Stimulated activated CD8-positive, alpha-beta memory T cell treated with anti-CD3 and anti-CD28 coated beads, Interleukin-7, amount 100 ng/mL, for 48 hours (primary cell): ENCODE data around the gene TANC1.
"Not testable (repeated sequence)": the region's sequence is repeated elsewhere in the genome, so short reads cannot be mapped to it uniquely, and the experiment has no call there.

ENCODE experiments used
- DNase-seq, 2 donors: peaks; one replicate each; pipeline ENCODE4 v3.0.0-alpha.2; 2020; ENCODE audit warnings: low read depth in 1 of 2; ENCODE audit errors: extremely low read depth in 1 of 2

TANC1 gene

DNA sequence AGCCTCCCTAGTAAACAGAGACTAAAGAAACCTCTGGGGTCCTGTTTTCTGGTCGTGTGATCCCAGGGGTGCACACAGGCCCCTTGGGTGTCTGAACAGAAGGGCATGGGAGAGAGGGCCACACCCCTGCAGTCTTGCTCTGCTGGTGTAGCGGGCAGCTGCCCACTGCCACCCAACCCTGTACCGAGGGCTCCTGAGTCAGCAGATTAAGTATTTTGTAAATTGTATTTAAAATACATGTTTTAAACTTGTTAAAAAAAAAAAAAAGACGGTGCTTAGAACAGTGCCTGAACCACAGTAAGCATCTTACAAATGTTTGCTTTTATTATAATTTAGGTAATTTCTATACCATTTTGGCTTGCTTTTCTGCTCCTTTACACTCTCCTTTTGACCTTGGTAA lies 113.7 kb downstream of the TANC1 start:
- DNase-seq: no peak

DNA sequence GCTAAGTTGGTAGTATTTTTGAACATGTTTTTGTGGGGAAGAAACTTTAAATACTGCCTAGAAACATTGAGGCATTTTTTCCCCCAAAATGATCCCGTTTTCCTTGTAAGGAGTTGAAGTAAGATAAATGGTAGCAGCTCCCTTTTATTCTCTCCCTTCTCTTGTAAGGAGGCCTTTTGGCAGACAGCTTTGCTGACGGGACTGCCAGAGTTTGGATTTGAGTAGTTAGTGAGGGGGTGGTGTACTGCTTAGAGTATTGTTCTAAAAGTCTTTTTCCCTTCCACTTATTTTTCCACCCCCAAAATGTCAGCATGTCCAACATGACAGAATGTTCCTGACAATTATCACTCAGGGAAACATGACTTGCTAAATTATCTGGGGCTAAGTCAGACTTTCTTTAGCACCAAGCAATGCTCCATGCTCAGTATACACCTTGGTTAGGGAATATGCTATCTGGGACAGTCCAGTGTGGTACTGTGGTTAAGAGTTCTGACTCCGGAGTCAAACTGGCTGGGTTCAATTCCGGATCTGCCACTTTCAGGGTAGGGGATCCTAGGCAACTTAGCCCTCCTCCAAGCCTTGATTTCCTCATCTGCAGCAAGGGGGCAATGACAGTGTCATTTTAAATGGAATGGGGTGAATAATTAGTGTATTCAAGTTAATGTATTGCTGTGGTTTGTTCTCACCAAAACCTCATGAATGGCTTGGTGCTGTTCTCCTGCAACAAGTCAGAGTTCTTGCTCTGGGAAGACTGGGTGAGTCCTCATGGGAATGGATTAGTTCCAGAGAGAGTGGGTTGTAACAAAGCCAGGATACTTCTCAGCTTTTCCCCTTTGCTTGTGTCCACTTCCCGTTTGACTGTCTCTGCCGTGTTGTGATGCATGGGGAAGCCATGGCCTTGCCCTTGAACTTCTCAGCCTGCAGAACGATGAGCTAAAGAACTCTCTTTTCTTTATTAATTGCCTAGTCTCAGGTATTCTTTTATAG lies 116.2 kb downstream of the TANC1 start:
- DNase-seq: no peak

- DNase-seq: no peak
Observed at GRCh38 chr2:159086342-159086741, 117.9 kb downstream of the TANC1 start.

- DNase-seq: no peak
Observed at GRCh38 chr2:159086826-159087225, 118.4 kb downstream of the TANC1 start.

- DNase-seq: no peak
Observed at GRCh38 chr2:159088906-159089305, 120.5 kb downstream of the TANC1 start.

- no peak for DNase-seq
Observed at GRCh38 chr2:159089543-159089942, 121.1 kb downstream of the TANC1 start.

GRCh38 chr2:159090514-159091201 lies 122.2 kb downstream of the TANC1 start:
- DNase-seq: no peak

DNA sequence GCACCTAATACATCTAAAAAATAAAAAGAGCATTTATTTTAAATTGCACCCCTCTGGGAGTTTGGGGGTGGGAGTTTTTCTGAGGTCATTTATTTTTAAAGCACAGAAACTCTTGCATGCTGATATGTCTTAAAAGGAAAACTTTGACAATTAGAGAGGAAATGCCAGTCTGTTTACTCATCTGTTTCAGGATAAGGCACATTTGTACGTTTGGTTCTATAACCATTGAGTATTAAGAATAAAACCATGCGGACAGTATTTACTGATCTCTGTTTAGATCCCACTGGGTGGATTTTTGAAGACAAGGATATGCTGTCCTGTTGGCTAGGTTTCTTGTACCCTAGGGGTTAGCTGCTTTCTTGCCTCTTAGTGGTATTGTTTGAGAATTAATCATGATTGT lies 122.9 kb downstream of the TANC1 start:
- DNase-seq: no peak

- no peak for DNase-seq
Observed at GRCh38 chr2:159091976-159092375, 123.5 kb downstream of the TANC1 start.

DNA sequence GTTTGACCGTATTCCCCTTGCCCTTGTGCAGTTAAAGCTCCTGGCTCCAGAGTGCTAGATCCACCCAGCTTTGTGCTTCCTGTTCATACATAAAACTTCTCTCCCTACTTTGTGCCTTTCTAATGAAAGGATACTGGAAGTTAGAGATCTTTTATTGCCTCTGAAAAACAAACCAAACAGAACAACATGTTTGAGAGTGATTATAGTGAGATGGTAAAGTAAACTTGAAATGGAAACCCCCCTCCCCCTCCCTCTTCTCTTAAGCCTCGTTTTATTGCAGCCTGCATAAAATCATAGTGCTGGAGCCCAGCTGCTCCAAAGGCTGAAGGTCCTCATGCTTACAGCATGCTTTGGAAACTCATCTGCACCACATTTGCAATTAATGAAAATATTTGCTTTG lies 125.1 kb downstream of the TANC1 start:
- no peak for DNase-seq

GRCh38 chr2:159094173-159094737 lies 125.8 kb downstream of the TANC1 start:
- DNase-seq: peak in 1 of 2 donors; percentile 17

DNA sequence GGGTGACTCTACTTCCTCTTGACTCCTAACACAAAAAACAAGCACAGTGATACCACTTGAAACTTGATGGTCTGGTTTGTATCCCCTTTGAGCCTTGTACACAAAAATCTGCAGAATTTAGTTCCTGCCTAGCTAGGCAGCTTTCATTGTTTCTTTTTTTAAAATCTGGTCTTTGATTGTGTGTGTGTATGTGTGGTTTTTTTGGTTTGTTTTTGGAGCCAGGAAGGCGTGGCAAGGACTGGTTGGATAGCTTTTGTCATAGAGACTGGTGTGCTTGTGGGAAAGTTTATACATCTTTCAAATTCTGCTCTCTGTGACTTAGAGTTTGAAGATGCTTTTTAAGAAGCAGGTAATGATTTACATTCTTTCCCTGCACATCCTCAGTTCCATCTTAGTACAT lies 127.4 kb downstream of the TANC1 start:
- no peak for DNase-seq

DNA sequence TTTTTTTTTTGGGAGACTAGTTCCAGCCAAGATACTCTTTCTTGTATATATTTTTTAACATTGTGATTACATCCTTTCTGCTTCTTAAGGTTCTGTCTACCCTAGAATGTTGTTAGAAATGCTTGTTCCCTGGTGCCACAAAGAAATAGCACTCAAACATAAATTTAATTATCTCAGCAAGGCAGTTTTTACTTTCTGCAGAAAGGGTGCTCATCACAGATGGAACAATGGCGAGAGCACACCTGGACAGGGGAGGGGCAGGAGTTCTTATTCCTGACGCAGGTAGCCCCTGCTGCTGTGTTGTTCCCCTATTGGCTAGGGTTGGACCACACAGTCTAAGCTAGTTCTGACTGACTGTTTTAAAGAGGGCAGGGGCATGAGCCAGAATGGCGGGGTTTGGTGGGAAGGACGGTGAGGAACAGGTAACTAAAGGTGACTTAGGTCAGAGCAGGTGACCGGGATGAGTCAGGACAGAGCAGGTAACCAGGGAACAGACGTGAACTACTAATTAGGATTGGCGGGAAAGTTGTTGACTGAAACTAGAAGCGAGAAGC lies 127.9 kb downstream of the TANC1 start:
- DNase-seq: not testable (repeated sequence)

DNA sequence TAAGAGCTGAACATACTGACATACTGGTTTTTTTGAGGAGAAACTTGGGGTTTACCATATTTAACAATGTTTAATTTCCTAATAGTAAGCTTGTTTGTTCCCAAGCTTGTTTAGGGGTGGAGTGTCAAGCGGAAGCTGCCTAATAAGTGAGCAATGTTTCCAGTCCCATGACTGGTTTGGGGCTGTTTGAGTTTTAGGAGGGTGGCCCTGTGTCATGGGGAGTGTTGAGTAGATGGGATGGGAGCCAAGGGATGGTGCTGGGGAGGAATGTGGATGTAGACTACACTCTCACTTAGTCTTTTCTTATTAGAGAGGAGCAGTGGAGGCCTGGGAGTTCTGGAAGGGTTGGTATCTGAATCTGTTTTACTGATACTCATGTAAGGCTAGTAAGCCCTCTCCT lies 128.5 kb downstream of the TANC1 start:
- DNase-seq: no peak

DNA sequence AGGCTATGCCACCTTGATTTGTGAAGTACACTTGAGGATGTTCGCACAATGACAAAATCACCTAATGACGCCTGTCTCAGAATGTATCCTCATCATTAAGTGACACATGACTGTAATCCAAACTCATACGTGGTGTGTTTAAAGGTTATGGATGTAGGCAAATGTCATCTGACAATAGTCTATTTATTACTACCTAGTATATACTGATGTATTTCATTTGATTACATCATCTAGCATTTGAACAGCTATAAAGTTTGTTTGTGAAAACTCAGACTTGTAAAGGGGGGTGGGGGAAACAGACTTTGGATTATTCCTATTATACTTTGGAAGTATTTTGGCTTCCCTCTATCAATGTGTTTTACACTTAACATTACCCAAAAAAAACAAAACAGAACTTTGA lies 129.9 kb downstream of the TANC1 start:
- DNase-seq: no peak

GRCh38 chr2:159098921-159099411 lies 130.5 kb downstream of the TANC1 start:
- no peak for DNase-seq

GRCh38 chr2:159101755-159102489 lies 133.5 kb downstream of the TANC1 start:
- DNase-seq: no peak

DNA sequence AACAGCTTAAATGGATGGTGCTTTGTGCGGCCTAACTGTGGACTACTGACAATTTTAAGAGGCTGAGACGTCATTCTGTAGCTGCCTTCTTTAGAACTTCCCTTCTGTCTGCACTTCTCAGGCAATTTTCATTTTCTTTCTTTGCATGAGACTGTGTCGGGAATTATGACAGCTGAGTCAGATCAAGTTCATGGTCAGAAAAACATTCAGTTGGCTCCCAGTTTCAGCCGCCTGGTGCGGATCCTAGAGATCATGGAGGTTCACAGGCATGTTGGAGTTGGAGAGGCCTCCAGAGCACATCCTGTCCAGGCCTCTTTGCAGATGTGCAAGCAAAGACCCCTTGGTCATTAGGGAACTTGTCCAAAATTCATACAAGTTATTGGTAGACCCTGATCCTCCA lies 135.0 kb downstream of the TANC1 start:
- no peak for DNase-seq

GRCh38 chr2:159106109-159106508 lies 137.7 kb downstream of the TANC1 start:
- no peak for DNase-seq

GRCh38 chr2:159108181-159108893 lies 139.9 kb downstream of the TANC1 start:
- DNase-seq: no peak
